H1 (cell line): Measurements from ENCODE around the gene ZNF385B. TPM values are rescaled to one million over a fixed set of nuclear protein-coding genes. Genes with fewer than 3 reads are reported as not detected.

Source experiments
- CTCF ChIA-PET: fragments of 300-600 bp; sonication (Branson Sonifier 250); formaldehyde crosslinking; loops from one replicate; lab custom pipeline; 2021; ENCODE audit not compliant: partially characterized antibody; lab: Charles Lee
- POLR2A ChIA-PET: fragments of 300-600 bp; sonication (Branson Sonifier 250); formaldehyde crosslinking; loops from one replicate; lab custom pipeline; 2021; ENCODE audit warnings: inconsistent platforms; ENCODE audit not compliant: partially characterized antibody; lab: Charles Lee
- DNase-seq, 2 experiments: peaks; one replicate each; pipeline versions ENCODE4 v3.0.0 to v3.0.0-alpha.2; 2010 to 2022; ENCODE audit warnings: low spot score in 2 of 2, low read depth in 1 of 2, mixed read lengths in 1 of 2
- FAIRE-seq: peaks from 2 replicates; lab custom pipeline; 2011; peaks lifted over from hg19 to GRCh38; lab: Jason Lieb, UNC
- H2AFZ ChIP-seq: 2 replicates; pipeline ENCODE4 v1.8.1; 2012; ENCODE audit warnings: low read length, inconsistent platforms
- H2AK5ac ChIP-seq: 2 replicates; pipeline ENCODE4 v1.6.1; 2013; ENCODE audit warnings: low read depth, low read length
- H2BK120ac ChIP-seq: replicated peaks from 2 replicates; pipeline ENCODE3; 2013; ENCODE audit warnings: low read depth, low read length, inconsistent platforms
- H2BK12ac ChIP-seq: 2 replicates; pipeline ENCODE4 v1.6.1; 2013; ENCODE audit warnings: low read depth, low read length
- H2BK15ac ChIP-seq: 2 replicates; pipeline ENCODE4 v1.6.1; 2013; ENCODE audit warnings: low read length
- H2BK20ac ChIP-seq: 2 replicates; pipeline ENCODE4 v1.6.1; 2013; ENCODE audit warnings: low read length
- H2BK5ac ChIP-seq: 2 replicates; pipeline ENCODE4 v1.6.1; 2013; ENCODE audit warnings: low read depth, low read length
- H3K14ac ChIP-seq: 2 replicates; pipeline ENCODE4 v1.6.1; 2013; ENCODE audit warnings: inconsistent platforms; ENCODE audit not compliant: insufficient read length
- H3K18ac ChIP-seq: 2 replicates; pipeline ENCODE4 v1.6.1; 2013; ENCODE audit warnings: low read length; ENCODE audit errors: extremely low read depth
- H3K23ac ChIP-seq: 2 replicates; pipeline ENCODE4 v1.6.1; 2013; ENCODE audit warnings: inconsistent platforms; ENCODE audit not compliant: insufficient read length
- H3K23me2 ChIP-seq: 2 replicates; pipeline ENCODE4 v1.6.1; 2013; ENCODE audit warnings: low read depth, low read length
- H3K27ac ChIP-seq: 2 replicates; pipeline ENCODE4 v1.6.1; 2011; ENCODE audit warnings: low read depth, low read length, inconsistent platforms
- H3K27me3 ChIP-seq, 4 experiments: replicated peaks in 1 of 4; 1 replicate in 1 of 4; 2 replicates in 3 of 4; pipeline versions ENCODE4 v1.6.1 to v1.8.1; 2011 to 2013; ENCODE audit warnings: low read length in 3 of 4, mild to moderate bottlenecking in 3 of 4, inconsistent platforms in 2 of 4, mixed read lengths in 2 of 4, moderate library complexity in 1 of 4; ENCODE audit not compliant: control insufficient read depth in 3 of 4, insufficient read depth in 3 of 4; ENCODE audit errors: extremely low read depth in 1 of 4
- H3K36me3 ChIP-seq, 4 experiments: 2 replicates each; pipeline versions ENCODE4 v1.6.1 to v1.8.1; 2011 to 2013; ENCODE audit warnings: mild to moderate bottlenecking in 4 of 4, low read length in 3 of 4, moderate library complexity in 2 of 4, control low read depth in 1 of 4, inconsistent platforms in 1 of 4; ENCODE audit not compliant: insufficient read depth in 4 of 4, control insufficient read depth in 2 of 4
- H3K4ac ChIP-seq: replicated peaks from 2 replicates; pipeline ENCODE3; 2013; ENCODE audit warnings: low read length, low read depth, mixed read lengths, inconsistent platforms; ENCODE audit not compliant: insufficient read length
- H3K4me1 ChIP-seq, 4 experiments: replicated peaks in 1 of 4; 1 replicate in 1 of 4; 2 replicates in 3 of 4; pipeline versions ENCODE4 v1.6.1 to v1.8.1; 2011 to 2013; ENCODE audit warnings: low read length in 3 of 4, inconsistent platforms in 2 of 4, mixed read lengths in 1 of 4; ENCODE audit not compliant: insufficient read depth in 4 of 4, control insufficient read depth in 3 of 4
- H3K4me2 ChIP-seq, 2 experiments: 2 replicates each; pipeline versions ENCODE4 v1.6.1 to v1.8.1; 2011 to 2013; ENCODE audit warnings: low read depth in 2 of 2, low read length in 2 of 2, control low read depth in 1 of 2, inconsistent platforms in 1 of 2, mild to moderate bottlenecking in 1 of 2; ENCODE audit not compliant: insufficient read depth in 1 of 2
- H3K4me3 ChIP-seq, 4 experiments: fragments of 200-600, 300-600 bp in 1 of 4; sonication (generic), shearing (Covaris generic), sonication (Bioruptor Twin) in 1 of 4; 2 replicates each; pipeline versions ENCODE4 v1.5.1 to v1.8.1; 2011 to 2016; ENCODE audit warnings: low read length in 4 of 4, low read depth in 3 of 4, control low read depth in 2 of 4, inconsistent platforms in 2 of 4, mild to moderate bottlenecking in 2 of 4, mixed read lengths in 1 of 4, moderate library complexity in 1 of 4; ENCODE audit not compliant: insufficient read depth in 2 of 4; ENCODE audit errors: extremely low read depth in 1 of 4
- H3K56ac ChIP-seq: replicated peaks from 2 replicates; pipeline ENCODE3; 2013; ENCODE audit warnings: low read depth, mild to moderate bottlenecking, mixed read lengths, low read length, inconsistent platforms; ENCODE audit not compliant: insufficient read length
- H3K79me1 ChIP-seq: 2 replicates; pipeline ENCODE4 v1.6.1; 2013; ENCODE audit warnings: low read depth, low read length, control low read depth
- H3K79me2 ChIP-seq, 2 experiments: 2 replicates each; pipeline versions ENCODE4 v1.6.1 to v1.8.1; 2012 to 2013; ENCODE audit warnings: low read length in 2 of 2, mild to moderate bottlenecking in 2 of 2, inconsistent platforms in 1 of 2; ENCODE audit not compliant: insufficient read depth in 2 of 2, control insufficient read depth in 1 of 2
- H3K9ac ChIP-seq, 4 experiments: replicated peaks in 1 of 4; 1 replicate in 1 of 4; 2 replicates in 3 of 4; pipeline versions ENCODE4 v1.6.1 to v1.8.1; 2011 to 2013; ENCODE audit warnings: low read depth in 3 of 4, low read length in 3 of 4, control low read depth in 2 of 4, mild to moderate bottlenecking in 2 of 4, moderate library complexity in 2 of 4, inconsistent platforms in 1 of 4; ENCODE audit errors: extremely low read depth in 1 of 4
- H3K9me3 ChIP-seq, 2 experiments: 2 replicates each; pipeline versions ENCODE4 v1.6.1 to v1.8.1; 2012 to 2013; ENCODE audit warnings: mild to moderate bottlenecking in 2 of 2, moderate library complexity in 2 of 2, control low read depth in 1 of 2, inconsistent platforms in 1 of 2, low read depth in 1 of 2, low read length in 1 of 2, mixed read lengths in 1 of 2; ENCODE audit not compliant: insufficient read depth in 2 of 2
- H4K20me1 ChIP-seq, 2 experiments: replicated peaks in 1 of 2; 2 replicates each; pipeline versions ENCODE3 to v1.8.1; 2011 to 2013; ENCODE audit warnings: inconsistent platforms in 2 of 2, low read length in 2 of 2, mild to moderate bottlenecking in 1 of 2; ENCODE audit not compliant: insufficient read depth in 2 of 2, control insufficient read depth in 1 of 2
- H4K5ac ChIP-seq: 2 replicates; pipeline ENCODE4 v1.6.1; 2013; ENCODE audit warnings: low read length, low read depth, mixed read lengths, inconsistent platforms; ENCODE audit not compliant: insufficient read length
- H4K8ac ChIP-seq: 2 replicates; pipeline ENCODE4 v1.8.0; 2013; ENCODE audit warnings: mild to moderate bottlenecking, moderate library complexity, low read length, inconsistent platforms; ENCODE audit not compliant: insufficient read depth; ENCODE audit errors: extremely low read depth
- H4K91ac ChIP-seq: replicated peaks from 2 replicates; pipeline ENCODE3; 2013; ENCODE audit warnings: low read length, mixed read lengths, inconsistent platforms; ENCODE audit not compliant: insufficient read length
- BCL11A ChIP-seq, 2 experiments: IDR thresholded peaks; one replicate each; pipeline ENCODE4 v1.6.1; 2011; ENCODE audit warnings: low read depth in 2 of 2, low read length in 2 of 2, mild to moderate bottlenecking in 2 of 2
- EGR1 ChIP-seq: IDR thresholded peaks from 2 replicates; pipeline ENCODE4 v1.6.1; 2011; ENCODE audit warnings: low read depth, low read length, borderline replicate concordance
- WGBS, 2 experiments: shearing (Covaris generic) in 1 of 2; methylation state at CpG; one replicate each; pipeline versions ENCODE4 v1.1.6 to v1.1.7; 2013 to 2015; ENCODE audit warnings: low lambda C conversion rate in 2 of 2, mixed read lengths in 2 of 2, inconsistent platforms in 1 of 2, low coverage in 1 of 2, missing lambda C conversion rate in 1 of 2; ENCODE audit not compliant: insufficient replicate concordance in 2 of 2, insufficient coverage in 1 of 2, insufficient read length in 1 of 2; ENCODE audit errors: extremely low coverage in 1 of 2, missing lambda C conversion rate in 1 of 2; 5-methylcytosine and 5-hydroxymethylcytosine counted together
- polyA plus RNA-seq, 7 experiments: library from polyadenylated mRNA; depleted of rRNA in 3 of 7; stranded (reverse) in 5 of 7; unstranded in 2 of 7; fragments of >200 nt in 5 of 7; fragments of 200-250 nt in 2 of 7; gene quantifications; 1 replicate in 5 of 7; 2 replicates in 1 of 7; 4 replicates in 1 of 7; pipeline versions ENCODE4 v1.2.1 to v1.2.3, GENCODE V29; 2011 to 2013; ENCODE audit warnings: missing spikeins in 2 of 7, mixed read lengths in 2 of 7
- total RNA-seq: library from RNA; stranded (reverse); fragmentation: NEBNext Ultra II Directional; extraction: Animal tissue kit (Norgen Biotek cat#: 25700); gene quantifications from 2 replicates; pipeline ENCODE4 v1.2.1, GENCODE V29; 2021

Gene ZNF385B
- total and polyA plus RNA-seq, 2 of the 8 experiments (the other 6 are each of a cell fraction or from before 2014, with no cell fraction given) = 1.1 to 3.7 TPM

DNA sequence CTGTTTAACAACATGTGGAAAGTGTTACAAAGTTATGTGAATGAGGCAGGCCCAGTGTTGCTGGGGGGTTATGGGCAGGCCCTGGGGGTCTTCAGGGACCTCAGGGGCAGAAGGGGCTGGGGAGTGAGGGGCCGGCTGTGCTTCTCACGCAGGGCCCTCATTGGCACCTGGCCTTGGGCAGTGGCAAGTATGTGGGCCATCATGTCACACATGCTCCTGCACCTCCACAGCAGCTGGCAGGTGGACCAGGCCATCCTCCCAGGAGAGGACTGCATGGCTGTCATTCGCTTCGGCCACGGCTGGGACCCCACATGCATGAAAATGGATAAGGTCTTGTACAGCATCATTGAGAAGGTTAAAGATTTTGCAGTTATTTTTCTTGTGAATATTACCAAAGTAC is 47.4 kb downstream of the ZNF385B start:
- Histone ChIP-seq H4K5ac (no peak overlapping the region), H3K79me2 (0 out of 4 replicates have a peak, but pooled peaks cover 0 to 3% of the 10 kb centered on the region in 2 experiments), H4K20me1 (no peaks in the 10 kb centered on the region), H3K4me1 (no peaks in the 10 kb centered on the region), H3K4me3 (no peak overlapping the region), H3K36me3 (no peaks in the 10 kb centered on the region), H3K27me3 (no peaks in the 10 kb centered on the region), H3K79me1 (no peaks in the 10 kb centered on the region), H2BK15ac (no peak overlapping the region), H3K4me2 (no peak overlapping the region), H2AFZ (no peak overlapping the region), H3K27ac (no peak overlapping the region), H3K23ac (no peak overlapping the region), H3K14ac (no peak overlapping the region), H2BK120ac (no peak overlapping the region), H2AK5ac (no peak overlapping the region), H3K9ac (no peak overlapping the region), H3K56ac (no peak overlapping the region), H4K8ac (no peak overlapping the region), H2BK5ac (no peak overlapping the region), H2BK20ac (no peak overlapping the region), H3K4ac (no peak overlapping the region), H3K18ac (no peak overlapping the region), H3K23me2 (no peaks in the 10 kb centered on the region; the same call in 1 of the 2 replicates), H4K91ac (no peak overlapping the region), H2BK12ac (no peak overlapping the region), H3K9me3 (no peaks in the 10 kb centered on the region)
- FAIRE-seq (no peak), DNase-seq (no peak)
- TF ChIP-seq BCL11A (IDR thresholded peaks at IDR 0.05; ENCODE audit: low read depth in 2 of 2, low read length in 2 of 2) (no peak), EGR1 (no peak)
- 95% methylated on average over 5 of the region's 5 CpGs; no CpG with 5 or more reads in 1 of the 2 experiments for WGBS, 2 experiments
- CTCF ChIA-PET = interaction anchor here (0.7 kb wide), 1 partner anchor 309 kb away, joined by 3 read pairs; no protein-coding TSS in a partner anchor
- POLR2A ChIA-PET = no interaction called here
